IPS-18c (cell line): ENCODE results near the gene TUBE1.

Source experiments
- H3K4me3 ChIP-seq: 2 replicates; pipeline ENCODE4 v1.7.0; 2013; ENCODE audit warnings: low read depth, mild to moderate bottlenecking, low read length, moderate library complexity; ENCODE audit not compliant: insufficient read depth
- H3K9me3 ChIP-seq: one replicate; pipeline ENCODE4 v1.6.1; 2013; ENCODE audit warnings: mild to moderate bottlenecking, low read length, moderate library complexity; ENCODE audit not compliant: control insufficient read depth, insufficient read depth

TUBE1 gene

GRCh38 chr6:112027942-112028674 lies 59.2 kb downstream of the TUBE1 start:
- no peak overlapping the region for H3K4me3 ChIP-seq
- H3K9me3 ChIP-seq: no peaks in the 10 kb centered on the region

- no peaks in the 10 kb centered on the region for H3K9me3 ChIP-seq
- H3K4me3 ChIP-seq: no peak overlapping the region
Observed at GRCh38 chr6:112026933-112027332, 60.3 kb downstream of the TUBE1 start.

GRCh38 chr6:112024464-112024863 lies 62.8 kb downstream of the TUBE1 start:
- Histone ChIP-seq H3K4me3 (no peak overlapping the region), H3K9me3 (no peaks in the 10 kb centered on the region)

GRCh38 chr6:112022749-112023148 lies 64.5 kb downstream of the TUBE1 start:
- H3K9me3 ChIP-seq: no peaks in the 10 kb centered on the region

GRCh38 chr6:112021691-112022310 lies 65.5 kb downstream of the TUBE1 start:
- no peaks in the 10 kb centered on the region for H3K9me3 ChIP-seq
- H3K4me3 ChIP-seq: no peak overlapping the region

More at GRCh38 chr6:112022749-112023148, 64.5 kb downstream of the TUBE1 start:
- no peak overlapping the region for H3K4me3 ChIP-seq
